Neural cell (in vitro differentiated cells): Measurements from ENCODE around the gene SUMO4. TPM values are rescaled to one million over a fixed set of nuclear protein-coding genes. Genes with fewer than 3 reads are reported as not detected.
"Not testable (repeated sequence)": the region's sequence is repeated elsewhere in the genome, so short reads cannot be mapped to it uniquely, and the experiment has no call there.

Experiments used
- H2AFZ ChIP-seq: fragments of 200-600, 300-800 bp; sonication (generic), shearing (Covaris generic); 2 replicates; pipeline ENCODE4 v1.6.0; 2014; ENCODE audit warnings: low read depth, mild to moderate bottlenecking, antibody characterized with exemption, low read length, moderate library complexity
- H3F3A ChIP-seq: fragments of 200-600 bp; shearing (Covaris generic); 2 replicates; pipeline ENCODE4 v1.6.1; 2016; ENCODE audit warnings: mild to moderate bottlenecking, moderate library complexity, mixed read lengths, antibody characterized with exemption, low read length; ENCODE audit not compliant: insufficient read depth, poor library complexity, severe bottlenecking
- H3K27ac ChIP-seq: fragments of 200-600, 300-800 bp; sonication (generic), shearing (Covaris generic); 2 replicates; pipeline ENCODE4 v1.5.1; 2014; ENCODE audit warnings: mild to moderate bottlenecking, low read length, moderate library complexity
- H3K27me3 ChIP-seq: fragments of 300-800, 200-600 bp; sonication (generic), shearing (Covaris generic); 2 replicates; pipeline ENCODE4 v1.6.0; 2014; ENCODE audit warnings: mild to moderate bottlenecking, low read depth, low read length, moderate library complexity; ENCODE audit not compliant: insufficient read depth
- H3K36me3 ChIP-seq: fragments of 300-800, 200-600 bp; sonication (generic), shearing (Covaris generic); 2 replicates; pipeline ENCODE4 v1.5.1; 2014; ENCODE audit warnings: mild to moderate bottlenecking, antibody characterized with exemption, low read length, moderate library complexity; ENCODE audit not compliant: insufficient read depth
- H3K4me2 ChIP-seq: fragments of 300-800, 200-600 bp; sonication (generic), shearing (Covaris generic); 2 replicates; pipeline ENCODE4 v1.6.0; 2014; ENCODE audit warnings: mild to moderate bottlenecking, low read length
- H3K4me3 ChIP-seq: fragments of 300-800, 200-600 bp; sonication (generic), shearing (Covaris generic); 2 replicates; pipeline ENCODE4 v1.5.1; 2014; ENCODE audit warnings: mild to moderate bottlenecking, low read length, moderate library complexity
- H3K79me2 ChIP-seq: fragments of 200-600 bp; shearing (Covaris generic); replicated peaks from 2 replicates; pipeline ENCODE4 v1.6.0; 2014; ENCODE audit warnings: mild to moderate bottlenecking, low read length, moderate library complexity; ENCODE audit not compliant: insufficient read depth
- H3K9ac ChIP-seq: fragments of 300-800, 200-600 bp; sonication (generic), shearing (Covaris generic); 2 replicates; pipeline ENCODE4 v1.6.1; 2016; ENCODE audit warnings: mild to moderate bottlenecking, low read length, mixed read lengths
- H3K9me2 ChIP-seq: fragments of 200-600 bp; shearing (Covaris generic); 2 replicates; pipeline ENCODE4 v1.6.1; 2016; ENCODE audit warnings: mild to moderate bottlenecking, low read length, mixed read lengths; ENCODE audit not compliant: insufficient read depth
- H3K9me3 ChIP-seq: fragments of 200-600, 300-800 bp; sonication (generic), shearing (Covaris generic); 2 replicates; pipeline ENCODE4 v1.6.1; 2016; ENCODE audit warnings: mild to moderate bottlenecking, mixed run types, low read length, moderate library complexity, mixed read lengths
- H4K20me1 ChIP-seq: fragments of 200-600 bp; shearing (Covaris generic); 2 replicates; pipeline ENCODE4 v1.6.1; 2016; ENCODE audit warnings: mild to moderate bottlenecking, mixed run types; ENCODE audit not compliant: insufficient read depth
- CTCF ChIP-seq: fragments of 450-650 bp; IDR thresholded peaks from 2 replicates; pipeline ENCODE4 v1.5.1; 2014; ENCODE audit warnings: antibody characterized with exemption, mild to moderate bottlenecking, moderate library complexity; ENCODE audit not compliant: poor library complexity, severe bottlenecking
- EP300 ChIP-seq: fragments of 450-650 bp; conservative IDR thresholded peaks from 2 replicates; pipeline ENCODE4 v1.6.1; 2014; ENCODE audit warnings: antibody characterized with exemption, mild to moderate bottlenecking, moderate library complexity; ENCODE audit not compliant: poor library complexity, severe bottlenecking
- EZH2 ChIP-seq: fragments of 200-600, 300-800 bp; shearing (Covaris generic), sonication (generic); IDR thresholded peaks from 2 replicates; pipeline ENCODE4 v1.6.1; 2014; ENCODE audit warnings: antibody characterized with exemption, low read length, borderline replicate concordance, mild to moderate bottlenecking; ENCODE audit not compliant: insufficient read depth, poor library complexity, severe bottlenecking
- MXI1 ChIP-seq: fragments of 450-650 bp; conservative IDR thresholded peaks from 2 replicates; pipeline ENCODE4 v1.6.1; 2014; ENCODE audit warnings: antibody characterized with exemption, mild to moderate bottlenecking; ENCODE audit not compliant: poor library complexity, severe bottlenecking
- POLR2AphosphoS5 ChIP-seq: IDR thresholded peaks from 2 replicates; pipeline ENCODE4 v1.6.1; 2012
- RAD21 ChIP-seq: fragments of 450-650 bp; conservative IDR thresholded peaks from 2 replicates; pipeline ENCODE4 v1.6.1; 2014; ENCODE audit warnings: antibody characterized with exemption, mild to moderate bottlenecking, moderate library complexity
- REST ChIP-seq: IDR thresholded peaks from 2 replicates; pipeline ENCODE4 v1.6.1; 2012; ENCODE audit warnings: borderline replicate concordance
- SMC3 ChIP-seq: fragments of 450-650 bp; conservative IDR thresholded peaks from 2 replicates; pipeline ENCODE4 v1.6.1; 2014; ENCODE audit warnings: antibody characterized with exemption, mild to moderate bottlenecking, moderate library complexity; ENCODE audit not compliant: poor library complexity
- TAF1 ChIP-seq: IDR thresholded peaks from 2 replicates; pipeline ENCODE4 v1.6.1; 2012; ENCODE audit warnings: low read depth
- polyA plus RNA-seq: library from polyadenylated mRNA; depleted of rRNA; stranded (reverse); fragments of >200 nt; gene quantifications from 2 replicates; pipeline ENCODE4 v1.2.3, GENCODE V29; 2014

The SUMO4 gene
- polyA plus RNA-seq, 1 donor from 2014 or later, result not detected

GRCh38 chr6:149443411-149444181, 43.5 kb downstream of the SUMO4 start:
- Histone ChIP-seq H3F3A (no peaks in the 10 kb centered on the region), H3K9ac (no peak overlapping the region), H3K4me2 (no peak overlapping the region), H4K20me1 (no peaks in the 10 kb centered on the region), H2AFZ (no peak overlapping the region), H3K9me3 (peaks cover 2% of the 10 kb centered on the region), H3K36me3 (no peaks in the 10 kb centered on the region), H3K27me3 (no peaks in the 10 kb centered on the region), H3K79me2 (no peaks in the 10 kb centered on the region), H3K9me2 (no peaks in the 10 kb centered on the region), H3K27ac (no peak overlapping the region), H3K4me3 (no peak overlapping the region)
- no peak for TF ChIP-seq REST
- TF ChIP-seq MXI1, result no peak
- TF ChIP-seq EZH2, result no peak
- TF ChIP-seq POLR2AphosphoS5, result no peak

GRCh38 chr6:149444360-149445094, 44.5 kb downstream of the SUMO4 start:
- not testable (repeated sequence) for H3K9me3 ChIP-seq, H3K79me2 ChIP-seq, H3K27ac ChIP-seq, H3K4me3 ChIP-seq, H3K27me3 ChIP-seq, H4K20me1 ChIP-seq, H3K9me2 ChIP-seq, H3K36me3 ChIP-seq, H2AFZ ChIP-seq, H3F3A ChIP-seq, H3K4me2 ChIP-seq, H3K9ac ChIP-seq
- TF ChIP-seq EP300, result peak; percentile 76

GRCh38 chr6:149445095-149445466, 45.0 kb downstream of the SUMO4 start:
- Histone ChIP-seq H3K9me3 (peaks cover 2% of the 10 kb centered on the region), H3F3A (no peaks in the 10 kb centered on the region), H3K9me2 (no peaks in the 10 kb centered on the region), H3K4me2 (no peak overlapping the region), H3K9ac (no peak overlapping the region), H2AFZ (no peak overlapping the region), H3K27ac (no peak overlapping the region), H4K20me1 (no peaks in the 10 kb centered on the region), H3K79me2 (no peaks in the 10 kb centered on the region), H3K27me3 (peaks cover 5% of the 10 kb centered on the region), H3K4me3 (no peak overlapping the region), H3K36me3 (no peaks in the 10 kb centered on the region)
- TF ChIP-seq RAD21 (no peak), CTCF (no peak), REST (no peak), TAF1 (no peak), EZH2 (no peak), MXI1 (no peak), POLR2AphosphoS5 (no peak), EP300 (no peak), SMC3 (no peak)
